GM19099 (cell line): ENCODE results near the gene KIT.

ENCODE experiments used
- POLR2A ChIP-seq: IDR thresholded peaks from 3 replicates; pipeline ENCODE4 v1.6.1; 2011; ENCODE audit warnings: low read depth; ENCODE audit not compliant: insufficient read length; ENCODE audit errors: extremely low read depth

KIT gene

DNA sequence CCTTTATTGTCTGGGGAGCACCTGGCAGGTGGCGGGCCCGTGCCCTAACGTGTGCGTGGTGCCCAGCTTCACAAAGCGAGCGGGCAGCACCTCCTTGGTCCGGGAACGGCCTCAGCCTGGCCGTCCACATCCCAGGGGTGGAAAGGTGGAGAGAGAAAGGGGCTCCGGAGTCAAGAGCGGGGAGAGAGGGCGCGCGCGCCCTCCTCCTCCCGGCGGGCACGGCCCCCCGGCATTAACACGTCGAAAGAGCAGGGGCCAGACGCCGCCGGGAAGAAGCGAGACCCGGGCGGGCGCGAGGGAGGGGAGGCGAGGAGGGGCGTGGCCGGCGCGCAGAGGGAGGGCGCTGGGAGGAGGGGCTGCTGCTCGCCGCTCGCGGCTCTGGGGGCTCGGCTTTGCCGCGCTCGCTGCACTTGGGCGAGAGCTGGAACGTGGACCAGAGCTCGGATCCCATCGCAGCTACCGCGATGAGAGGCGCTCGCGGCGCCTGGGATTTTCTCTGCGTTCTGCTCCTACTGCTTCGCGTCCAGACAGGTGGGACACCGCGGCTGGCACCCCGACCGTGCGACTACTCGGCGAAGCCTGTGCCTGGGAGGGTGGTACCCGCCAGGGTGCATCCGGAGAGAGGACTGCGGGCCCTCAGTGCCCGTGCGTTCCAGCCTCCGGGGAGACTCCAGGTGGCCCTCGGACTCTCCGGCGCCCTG lies at the start of gene KIT:
KIT (plus strand) TSS at position 407 of the 701 bp plus-strand sequence; CDS start at position 465, 58 bp downstream.
- TF ChIP-seq POLR2A: no peak

DNA sequence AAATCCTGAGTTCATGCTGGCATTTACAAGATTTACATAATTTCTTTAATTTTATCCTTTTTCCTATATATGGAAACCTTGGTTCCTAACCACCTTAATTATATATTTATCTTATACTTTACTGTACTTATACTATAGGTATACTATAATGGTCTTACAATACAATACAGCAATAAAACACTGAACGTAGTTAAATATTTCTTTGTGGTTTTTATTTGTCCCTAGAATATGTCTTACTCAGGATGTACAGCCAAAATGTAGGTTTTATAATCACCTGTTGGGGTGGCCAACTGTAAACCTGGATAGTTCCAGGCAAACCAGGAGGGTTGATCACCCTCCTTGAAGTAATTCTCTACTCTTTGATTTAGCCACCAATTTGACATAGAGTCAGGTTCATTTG lies 48.4 kb upstream of the KIT start:
- no peak for TF ChIP-seq POLR2A

DNA sequence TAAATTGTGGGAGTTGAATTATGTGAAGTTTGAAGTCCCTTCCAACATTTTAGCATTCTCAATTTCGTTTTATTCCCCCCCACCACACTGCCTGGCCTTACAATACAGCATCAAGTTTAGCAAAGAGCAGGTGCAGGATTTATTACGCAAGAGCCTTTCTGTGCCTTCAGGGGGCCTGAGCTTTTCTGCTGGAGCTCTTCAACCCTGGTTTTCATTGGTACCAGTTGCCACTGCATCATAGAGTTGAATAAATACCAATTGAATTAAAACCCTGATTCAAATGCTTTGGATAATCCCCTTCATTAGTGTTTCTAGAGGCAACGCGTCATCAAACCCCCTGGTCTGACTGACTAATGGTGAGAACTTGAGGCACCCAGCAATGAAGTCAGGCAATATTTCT lies 43.6 kb upstream of the KIT start:
- TF ChIP-seq POLR2A: no peak

DNA sequence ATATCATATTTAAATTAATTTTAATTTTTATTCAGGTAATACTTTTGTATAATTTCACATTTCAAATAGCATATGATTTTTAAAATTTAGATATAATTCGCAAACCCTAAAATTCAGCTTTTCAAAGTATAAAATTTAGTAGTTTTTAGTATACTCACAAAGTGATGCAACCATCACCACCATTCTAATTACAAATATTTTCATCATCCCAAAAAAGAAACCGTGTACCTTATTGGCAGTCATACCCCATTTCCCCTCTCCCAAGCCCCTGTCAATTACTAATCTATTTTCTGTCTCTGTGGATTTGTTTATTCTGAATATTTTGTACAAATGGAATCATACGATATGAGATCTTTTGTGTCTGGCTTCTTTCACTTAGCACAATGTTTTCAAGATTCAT lies 37.0 kb upstream of the KIT start:
- TF ChIP-seq POLR2A: no peak

DNA sequence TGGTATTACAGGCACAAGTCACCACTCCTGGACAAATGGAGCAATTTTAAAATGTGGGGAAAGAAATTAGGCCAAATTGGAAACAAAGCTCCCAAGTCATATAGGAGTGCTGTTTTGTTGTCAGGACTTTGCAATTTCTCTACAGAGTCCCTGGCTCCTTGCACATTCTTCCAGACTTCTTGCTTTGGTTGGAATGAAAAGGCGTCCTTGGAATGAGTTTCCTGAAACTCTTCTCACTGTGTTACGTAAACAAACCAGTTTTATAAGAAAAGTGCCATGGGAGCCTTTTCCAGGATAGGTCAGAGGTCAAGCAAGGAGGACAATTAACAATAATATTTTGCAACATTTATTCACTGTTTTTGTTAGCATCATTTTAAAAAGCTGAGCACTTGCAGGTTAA lies 32.4 kb upstream of the KIT start:
- no peak for TF ChIP-seq POLR2A

DNA sequence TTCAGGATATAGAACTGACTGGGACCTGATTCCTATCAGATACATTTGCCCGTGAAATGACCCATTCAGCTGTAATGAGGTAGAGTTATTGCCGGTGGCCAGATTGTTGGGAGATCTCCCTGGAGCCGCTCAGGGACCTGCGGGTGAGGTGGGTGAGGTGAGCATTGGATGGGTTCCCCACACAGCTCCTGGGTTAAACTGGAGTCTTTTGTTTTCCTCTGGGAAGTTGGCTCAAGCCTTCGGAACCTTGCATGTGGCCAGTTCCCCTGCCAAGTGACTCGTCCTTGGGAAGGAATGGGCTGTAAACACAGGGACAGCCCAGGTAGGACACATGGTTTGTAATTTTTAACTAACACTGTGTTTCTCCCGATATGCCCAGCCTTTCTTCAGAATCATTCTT lies 31.6 kb upstream of the KIT start:
- no peak for TF ChIP-seq POLR2A

DNA sequence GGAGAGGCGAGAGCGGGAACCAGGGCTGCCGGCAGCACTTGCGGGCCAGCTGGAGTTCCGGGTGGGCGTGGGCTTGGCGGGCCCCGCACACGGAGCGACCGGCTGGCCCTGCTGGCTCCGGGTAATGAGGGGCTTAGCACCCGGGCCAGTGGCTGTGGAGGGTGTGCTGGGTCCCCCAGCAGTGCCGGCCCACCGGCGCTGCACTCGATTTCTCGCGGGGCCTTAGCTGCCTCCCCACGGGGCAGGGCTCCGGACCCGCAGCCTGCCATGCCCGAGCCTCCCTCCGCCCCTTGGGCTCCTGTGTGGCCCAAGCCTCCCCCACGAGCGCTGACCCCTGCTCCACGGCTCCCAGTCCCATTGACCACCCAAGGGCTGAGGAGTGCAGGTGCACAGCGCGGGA lies 25.2 kb upstream of the KIT start:
- TF ChIP-seq POLR2A: no peak

DNA sequence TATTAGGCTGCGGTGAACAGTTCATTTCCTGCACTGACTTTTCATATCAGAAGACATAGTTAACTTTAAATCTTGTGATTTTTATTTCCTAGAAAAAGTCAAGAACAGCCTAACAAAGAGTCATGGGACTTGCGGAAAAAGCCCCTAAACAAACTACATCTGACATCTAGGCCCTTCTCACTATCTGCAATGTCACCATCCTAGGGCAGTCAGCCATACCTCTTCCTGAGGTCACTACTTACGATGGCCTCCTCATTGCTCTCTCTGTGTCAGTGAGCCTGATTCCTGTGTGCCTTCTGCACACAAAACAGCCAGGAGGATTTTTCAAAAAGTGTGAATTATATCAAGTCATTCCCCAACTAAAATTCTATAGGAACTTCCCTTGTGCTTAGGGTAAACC lies 22.4 kb upstream of the KIT start:
- no peak for TF ChIP-seq POLR2A

DNA sequence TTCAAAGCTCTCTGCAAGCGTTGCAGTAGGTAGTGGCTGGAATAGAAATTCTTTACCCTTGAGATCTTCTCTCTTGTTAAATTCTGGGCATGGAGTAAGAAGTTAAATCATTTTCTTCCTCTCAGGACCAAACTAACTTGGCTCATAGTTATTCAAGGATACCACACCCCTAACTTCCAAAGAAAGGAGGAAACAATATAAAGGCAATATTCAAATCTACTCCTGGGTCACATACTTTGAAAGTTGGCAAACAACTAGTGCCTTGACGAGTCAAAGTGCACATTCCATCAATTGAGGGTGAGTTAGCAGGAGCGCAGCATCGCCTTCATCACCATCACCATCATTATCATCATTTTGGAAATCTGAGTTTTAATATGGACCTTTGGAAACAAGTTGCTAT lies 20.4 kb upstream of the KIT start:
- TF ChIP-seq POLR2A: no peak

DNA sequence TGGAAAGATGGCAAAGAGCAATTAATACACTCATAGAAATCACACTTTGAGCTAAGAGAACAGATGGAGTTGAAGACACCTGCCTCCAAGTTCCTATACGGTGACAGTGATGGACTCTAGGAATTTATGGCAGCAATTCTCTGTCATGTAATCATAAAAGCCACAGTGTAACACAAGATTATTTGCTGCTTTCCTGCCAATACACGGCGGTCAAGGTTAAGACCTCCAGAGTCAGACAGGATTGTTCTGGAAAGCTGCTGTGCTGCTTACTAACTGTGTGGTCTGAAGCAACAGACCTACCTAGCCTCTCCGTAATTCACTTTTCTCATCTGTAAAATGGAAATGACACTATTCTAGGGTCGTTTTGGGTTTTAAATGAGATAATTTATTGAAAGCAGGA lies 14.6 kb upstream of the KIT start:
- no peak for TF ChIP-seq POLR2A

DNA sequence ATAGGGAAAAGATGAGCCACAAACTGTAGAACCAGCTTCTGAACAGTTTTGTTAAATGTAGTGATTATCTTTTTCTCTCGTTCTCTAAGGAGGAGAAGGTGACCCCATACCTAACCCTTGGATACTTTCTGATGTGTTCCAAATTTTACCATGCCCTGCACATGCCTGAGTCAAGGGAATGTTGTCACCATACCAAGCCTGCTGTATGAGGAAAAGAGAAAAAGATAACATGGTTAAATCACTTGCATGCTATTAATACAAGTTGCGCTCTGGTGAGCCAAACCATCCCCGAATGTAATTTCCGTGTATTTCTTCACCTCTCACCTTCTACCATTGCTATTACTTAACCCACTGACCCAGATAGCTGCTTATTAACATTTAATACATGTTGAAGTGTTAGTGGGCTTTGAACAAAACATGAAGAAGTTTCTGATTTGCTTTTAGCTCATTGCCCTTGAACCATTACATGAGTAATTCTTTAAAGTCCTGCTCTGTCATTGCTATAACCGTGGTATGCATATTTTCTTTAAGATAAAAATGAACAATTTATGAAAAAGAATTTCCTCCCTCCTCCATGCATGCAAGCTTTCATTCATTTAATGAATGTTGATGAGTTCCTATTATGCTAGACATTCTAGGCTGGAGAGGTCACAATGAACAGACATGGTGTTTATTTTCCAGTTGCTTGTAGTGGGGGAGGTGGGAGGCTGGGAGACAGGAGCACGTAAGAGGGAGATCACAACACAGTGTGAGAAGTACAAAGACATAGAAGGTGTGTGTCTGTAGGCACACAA lies 13.6 kb upstream of the KIT start:
- TF ChIP-seq POLR2A: no peak

DNA sequence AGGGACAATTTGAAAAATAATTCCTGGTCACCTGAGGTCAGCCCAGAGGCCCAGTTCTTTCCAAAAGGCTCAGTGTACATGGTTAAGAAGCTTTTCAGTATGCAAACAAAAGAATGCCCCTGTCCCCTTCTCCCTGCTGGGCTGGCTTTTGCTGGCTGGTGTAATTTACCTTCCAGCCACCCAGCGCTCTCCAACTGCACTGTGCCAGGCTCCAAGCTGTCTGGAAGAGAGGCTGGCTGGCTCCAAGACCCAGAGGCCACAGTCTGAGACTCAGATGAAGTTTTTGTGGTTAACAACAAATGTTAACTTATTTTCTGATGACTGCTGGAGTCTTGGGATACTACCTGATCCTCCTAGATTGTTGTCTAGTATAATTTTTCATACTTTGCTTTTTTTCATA lies 11.9 kb upstream of the KIT start:
- no peak for TF ChIP-seq POLR2A

DNA sequence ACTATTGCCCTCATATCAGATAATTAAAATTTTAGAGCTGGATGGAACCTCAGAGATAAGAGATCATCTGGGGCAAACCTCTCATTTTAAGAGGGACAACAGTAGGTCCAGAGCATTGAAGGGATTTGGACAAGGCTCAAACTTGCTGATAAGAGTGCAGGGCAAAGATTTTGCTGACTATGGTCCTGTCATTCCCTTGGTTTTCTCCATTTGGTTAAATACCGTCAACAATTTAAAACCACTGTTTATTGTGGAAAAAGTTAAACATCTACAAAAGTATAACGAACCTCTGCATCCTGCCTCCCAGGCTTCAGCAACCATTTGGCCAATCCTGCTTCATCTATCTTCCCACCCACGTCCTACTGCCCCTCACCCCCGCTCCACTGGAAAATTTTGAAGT lies 10.7 kb upstream of the KIT start:
- no peak for TF ChIP-seq POLR2A

DNA sequence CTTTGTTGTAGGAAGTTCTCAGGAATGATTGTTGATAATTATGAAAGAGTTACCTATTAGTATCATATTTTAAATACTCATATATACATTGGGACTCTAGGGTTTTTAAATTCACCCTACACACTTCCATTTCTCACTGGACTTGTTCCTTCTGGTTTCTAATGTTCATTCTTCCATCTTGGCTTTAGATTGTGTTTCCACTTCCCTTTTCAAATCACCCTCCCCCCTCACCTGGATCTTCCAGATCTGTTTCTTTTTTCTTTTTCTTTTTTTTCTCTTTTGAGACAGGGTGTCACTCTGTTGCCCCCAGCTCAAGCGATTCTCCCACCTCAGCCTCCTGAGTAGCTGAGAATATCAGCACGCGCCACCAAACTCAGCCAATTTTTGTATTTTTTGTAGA lies 6.7 kb upstream of the KIT start:
- no peak for TF ChIP-seq POLR2A

DNA sequence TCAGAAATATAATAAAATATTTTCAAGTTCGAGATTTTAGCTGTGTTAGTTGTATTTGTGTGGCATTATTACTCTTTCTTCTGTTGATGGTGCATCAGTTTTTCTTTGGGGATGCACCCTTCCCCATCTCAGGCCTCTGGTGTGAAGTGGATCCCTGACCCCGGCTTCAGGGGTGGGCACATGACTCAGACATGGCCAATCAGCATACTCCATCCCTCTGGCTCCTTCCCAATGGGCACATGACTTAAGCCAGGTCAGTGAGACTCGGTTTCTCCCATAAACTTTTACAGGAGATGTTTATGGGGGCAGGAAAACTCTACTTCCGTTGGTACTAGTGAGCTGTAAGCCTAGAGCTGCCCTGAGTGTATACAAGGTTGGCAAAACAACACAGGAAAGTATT lies 3.0 kb upstream of the KIT start:
- TF ChIP-seq POLR2A: no peak

DNA sequence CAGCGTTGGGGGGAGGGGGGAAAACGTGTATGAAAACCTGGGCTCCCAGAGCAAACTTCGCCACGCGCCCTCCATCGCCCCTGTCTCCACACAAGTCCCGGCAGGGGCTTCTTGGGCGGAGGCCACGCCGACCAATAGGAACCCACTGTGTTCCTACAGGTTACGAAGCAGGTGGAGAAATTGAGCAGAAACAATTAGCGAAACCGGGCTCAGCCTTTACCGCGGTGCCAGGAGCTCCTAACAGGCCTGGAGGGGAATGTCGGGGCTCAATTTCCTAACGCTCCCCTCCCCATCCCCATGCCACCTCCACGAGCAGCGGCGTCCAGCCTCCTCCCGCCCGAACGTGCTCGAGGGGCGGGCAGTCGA lies 589 bp upstream of the KIT start:
- no peak for TF ChIP-seq POLR2A

DNA sequence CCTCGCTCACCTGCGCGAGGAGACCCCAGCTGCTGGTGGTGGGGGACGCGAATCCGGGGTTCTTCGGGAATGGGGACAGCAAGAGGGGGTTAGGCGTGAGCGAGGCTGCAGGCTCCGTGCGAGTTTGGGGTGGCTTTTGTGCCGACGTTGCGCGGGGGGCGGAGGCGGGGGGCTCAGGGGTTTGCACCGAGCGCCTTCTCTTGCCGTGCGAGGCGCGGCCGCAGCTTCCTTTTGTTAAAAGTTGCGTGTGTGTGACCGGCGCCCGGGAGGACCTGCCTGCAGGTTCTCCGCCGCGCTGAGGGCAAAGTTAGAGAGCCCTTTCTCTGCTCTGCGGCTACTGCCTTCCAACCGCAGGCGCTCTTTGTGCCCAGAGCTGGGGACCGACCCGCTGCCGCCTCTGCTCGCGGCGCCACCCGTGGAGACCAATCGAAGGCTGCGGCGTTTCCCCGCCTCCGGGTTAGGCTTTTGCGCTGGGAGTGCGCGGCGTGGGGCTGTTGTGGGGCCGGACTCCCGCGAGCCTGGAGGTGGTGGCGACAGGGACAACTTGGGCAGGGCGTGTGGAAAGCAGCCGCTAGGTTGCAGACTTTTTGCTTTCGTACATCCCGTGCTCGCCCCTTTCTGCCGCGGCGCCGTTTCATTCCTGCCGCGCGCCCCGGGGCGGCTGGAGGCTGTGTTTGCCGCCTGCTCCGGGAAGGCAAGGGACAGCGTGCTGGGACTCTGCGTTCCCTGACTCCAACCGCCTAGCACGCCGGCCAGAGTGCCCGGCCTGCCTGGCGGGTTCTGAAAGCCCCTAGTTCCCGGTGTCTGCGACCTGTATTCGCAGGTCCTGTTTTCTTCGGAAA lies 716 bp downstream of the KIT start:
- TF ChIP-seq POLR2A: no peak

DNA sequence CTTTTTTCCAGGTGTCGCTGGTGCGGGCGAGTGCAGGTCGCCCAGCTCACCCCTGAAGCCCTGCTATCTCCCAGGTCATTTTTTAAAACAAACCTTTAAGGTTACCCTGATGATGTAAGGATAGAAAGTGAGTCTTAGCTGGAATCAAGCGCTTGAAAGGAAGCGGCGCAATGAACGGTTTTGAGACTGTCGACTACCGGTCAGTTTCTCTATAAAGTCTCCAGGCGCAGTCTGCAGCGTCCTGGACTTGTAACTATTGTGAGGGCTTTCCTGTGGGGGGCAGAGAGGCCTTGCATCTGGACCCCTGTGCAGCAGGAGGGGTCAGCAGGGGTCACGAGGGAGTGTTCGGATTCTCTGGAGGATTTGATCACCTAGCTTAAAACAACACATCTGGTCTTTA lies 1.6 kb downstream of the KIT start:
- no peak for TF ChIP-seq POLR2A
